ENCODE results near the gene SYCE3.

DNA sequence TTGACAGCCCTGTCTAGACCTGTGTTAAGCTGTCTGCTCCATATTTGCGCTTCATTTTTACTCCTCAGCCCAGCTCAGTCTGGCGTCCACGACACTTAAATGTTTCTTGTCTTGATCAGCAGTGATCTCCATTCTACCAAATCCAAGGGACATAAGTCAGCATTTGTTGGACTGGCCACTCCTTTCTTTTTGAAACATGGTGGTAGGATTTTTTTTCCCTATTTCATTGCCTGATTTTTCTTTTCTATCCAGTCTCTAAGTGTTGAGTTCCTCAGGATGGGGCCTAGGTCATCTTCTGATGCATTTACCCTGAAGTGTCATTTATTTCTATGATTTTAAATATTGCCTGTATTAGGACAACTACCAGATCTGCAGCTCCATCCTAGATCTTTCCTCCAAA lies 53.8 kb downstream of the SYCE3 start:
- TF ChIP-seq, protein P1, sequence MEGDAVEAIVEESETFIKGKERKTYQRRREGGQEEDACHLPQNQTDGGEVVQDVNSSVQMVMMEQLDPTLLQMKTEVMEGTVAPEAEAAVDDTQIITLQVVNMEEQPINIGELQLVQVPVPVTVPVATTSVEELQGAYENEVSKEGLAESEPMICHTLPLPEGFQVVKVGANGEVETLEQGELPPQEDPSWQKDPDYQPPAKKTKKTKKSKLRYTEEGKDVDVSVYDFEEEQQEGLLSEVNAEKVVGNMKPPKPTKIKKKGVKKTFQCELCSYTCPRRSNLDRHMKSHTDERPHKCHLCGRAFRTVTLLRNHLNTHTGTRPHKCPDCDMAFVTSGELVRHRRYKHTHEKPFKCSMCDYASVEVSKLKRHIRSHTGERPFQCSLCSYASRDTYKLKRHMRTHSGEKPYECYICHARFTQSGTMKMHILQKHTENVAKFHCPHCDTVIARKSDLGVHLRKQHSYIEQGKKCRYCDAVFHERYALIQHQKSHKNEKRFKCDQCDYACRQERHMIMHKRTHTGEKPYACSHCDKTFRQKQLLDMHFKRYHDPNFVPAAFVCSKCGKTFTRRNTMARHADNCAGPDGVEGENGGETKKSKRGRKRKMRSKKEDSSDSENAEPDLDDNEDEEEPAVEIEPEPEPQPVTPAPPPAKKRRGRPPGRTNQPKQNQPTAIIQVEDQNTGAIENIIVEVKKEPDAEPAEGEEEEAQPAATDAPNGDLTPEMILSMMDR (conservative IDR thresholded peaks at IDR 0.05; ENCODE audit: low read depth, low read length) = no peak
- TF ChIP-seq EZH2phosphoT487 (IDR thresholded peaks at IDR 0.05; ENCODE audit: borderline replicate concordance, low read length) (no peak), EZH2 (IDR thresholded peaks at IDR 0.05; ENCODE audit: low read length, unreplicated experiment) (no peak)
